Activated CD8-positive, alpha-beta memory T cell treated with anti-CD3 and anti-CD28 coated beads, Interleukin-2, amount 50 U/mL, for 1 hour (primary cell): Measurements from ENCODE around the gene SVIP.
A peak's percentile ranks its signal among the peaks of the same experiment; 100 is the strongest.

Experiments used
- DNase-seq: peaks from one replicate; pipeline ENCODE4 v3.0.0-alpha.2; 2020; ENCODE audit errors: extremely low read depth

SVIP gene, protein sequence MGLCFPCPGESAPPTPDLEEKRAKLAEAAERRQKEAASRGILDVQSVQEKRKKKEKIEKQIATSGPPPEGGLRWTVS

GRCh38 chr11:22829231-22830081 is at the start of gene SVIP:
TSS of gene SVIP (minus strand) at chr11:22829801. CDS start at chr11:22829748, 53 bp downstream.
- DNase-seq = peak; percentile 84

DNA sequence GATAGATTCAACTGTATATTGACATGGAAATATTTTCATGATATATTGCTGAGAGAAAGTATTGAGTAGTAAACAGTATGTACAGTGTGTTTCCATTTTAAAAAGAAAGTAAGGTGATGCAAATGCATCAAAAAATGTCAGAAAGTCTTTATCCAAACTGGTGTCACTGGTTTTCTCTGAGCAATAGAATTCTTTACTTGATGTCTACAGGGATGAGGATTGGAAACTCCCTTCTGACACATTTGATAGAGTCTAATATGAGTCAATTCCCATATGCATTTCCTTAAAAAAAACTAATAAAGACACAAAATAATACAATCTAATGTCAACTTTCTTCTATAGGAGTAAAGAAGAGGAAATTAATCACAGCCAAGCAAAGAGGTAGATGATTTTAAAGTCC is 49.0 kb upstream of the SVIP start:
- DNase-seq = no peak

- DNase-seq = no peak
Measured at GRCh38 chr11:22878039-22878438, 48.4 kb upstream of the SVIP start.

DNA sequence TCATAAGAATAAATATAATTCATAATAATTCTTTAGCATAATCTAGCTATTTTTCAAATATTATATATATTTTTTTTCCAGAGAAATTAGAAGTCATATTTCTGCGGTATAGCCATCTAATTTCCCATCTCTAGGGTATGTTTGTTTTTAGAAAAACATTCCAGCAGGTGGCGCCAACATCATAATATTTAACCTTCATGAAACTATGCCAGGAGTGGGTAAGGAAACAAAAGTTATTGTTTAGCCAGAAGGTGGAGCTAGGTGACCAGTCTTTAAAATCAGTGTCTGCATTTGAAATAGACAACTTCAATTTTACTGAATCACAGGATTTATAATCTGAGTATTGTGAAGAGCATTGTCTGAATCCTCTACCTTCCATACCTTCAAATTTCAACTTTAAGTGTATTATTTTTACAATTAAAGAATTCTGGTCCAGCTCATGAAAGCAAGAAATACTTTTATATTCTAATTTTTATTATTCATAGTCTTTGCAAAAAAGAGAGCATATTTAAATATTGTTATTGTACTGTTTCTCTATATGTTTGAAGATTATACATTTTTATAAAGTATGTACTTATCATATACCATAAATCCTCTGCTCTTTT is 46.4 kb upstream of the SVIP start:
- DNase-seq = peak; percentile 10

GRCh38 chr11:22869325-22869724 is 39.7 kb upstream of the SVIP start:
- DNase-seq = no peak

- DNase-seq = no peak
Measured at GRCh38 chr11:22860241-22860640, 30.6 kb upstream of the SVIP start, which contains the start of gene CCDC179. TSS of gene CCDC179 (minus strand) at chr11:22860474. CDS start at chr11:22860421, 53 bp downstream.

DNA sequence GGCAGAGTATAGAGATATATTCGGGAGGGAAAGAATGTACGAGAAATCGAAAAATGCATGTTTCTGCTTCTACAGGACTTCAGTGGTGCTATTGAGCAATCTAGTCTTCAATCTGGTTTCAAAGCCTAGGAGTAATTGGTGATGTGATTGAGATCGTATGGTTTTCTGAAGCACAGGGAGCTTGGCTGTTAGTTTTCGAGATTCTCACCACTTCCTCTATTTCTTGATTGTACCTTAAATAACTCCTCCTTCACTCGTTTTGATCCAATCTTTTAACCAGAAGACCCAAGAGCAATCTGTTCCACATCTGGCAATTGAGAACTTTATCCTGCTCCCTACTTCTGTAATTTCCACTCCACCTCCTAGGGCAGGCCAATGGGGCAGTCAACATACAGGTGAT is 30.2 kb upstream of the SVIP start:
- no peak for DNase-seq

DNA sequence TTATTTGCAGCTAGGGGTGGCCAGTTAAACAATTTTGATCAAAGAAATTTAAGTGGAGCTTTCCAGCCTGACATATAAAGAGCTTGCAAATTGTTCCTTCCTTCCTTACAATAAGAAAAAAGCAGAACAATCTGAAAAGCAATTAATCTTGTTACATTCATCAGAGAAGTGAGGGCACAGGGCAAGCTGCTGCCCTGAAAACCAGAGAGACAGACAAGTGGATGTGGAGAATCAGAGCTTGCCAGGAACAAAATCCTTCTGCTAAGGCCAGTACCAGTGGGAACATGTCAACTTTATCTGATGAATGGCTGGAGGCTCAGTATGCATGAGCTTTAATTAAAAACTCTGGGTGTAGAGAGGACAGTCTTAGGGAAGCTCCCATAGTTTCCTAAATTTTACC is 21.9 kb upstream of the SVIP start:
- no peak for DNase-seq

GRCh38 chr11:22846726-22847125 is 17.1 kb upstream of the SVIP start:
- no peak for DNase-seq

- DNase-seq = no peak
Measured at GRCh38 chr11:22832315-22833015, 2.9 kb upstream of the SVIP start.

DNA sequence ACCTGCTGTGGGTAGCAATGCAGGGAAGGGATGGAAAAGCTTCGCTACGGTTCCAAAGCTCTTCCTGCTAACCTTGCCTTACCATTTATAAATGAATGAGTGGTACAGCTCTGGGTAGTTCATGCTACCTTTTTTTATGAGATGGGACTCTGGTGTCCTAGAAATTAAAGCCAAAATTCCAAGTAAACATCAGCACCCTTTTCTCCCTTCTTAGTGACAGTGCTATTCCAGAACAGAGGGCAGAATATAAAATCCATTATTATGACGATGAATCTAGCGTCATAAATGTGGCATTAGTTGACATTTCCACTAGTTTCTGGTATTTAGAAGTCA is 447 bp upstream of the SVIP start:
- no peak for DNase-seq

DNA sequence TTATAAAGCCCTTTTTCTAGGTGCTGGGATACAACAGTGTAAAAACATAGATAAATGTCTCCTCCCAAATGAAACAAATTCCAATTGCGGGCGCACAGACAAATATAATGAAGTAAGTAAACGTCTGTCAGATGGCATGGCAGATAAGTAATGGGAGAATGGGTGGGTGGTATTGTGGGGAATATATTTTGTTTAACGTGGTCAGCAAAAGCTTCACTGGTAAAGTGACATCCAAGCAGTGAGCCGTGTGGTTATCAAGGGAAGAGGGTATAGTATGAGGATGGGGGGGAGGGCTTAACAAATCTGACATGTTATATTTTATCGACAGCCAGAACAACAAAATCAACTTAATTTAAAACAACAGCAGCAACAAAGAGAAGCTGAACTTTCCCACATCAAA is 1.2 kb downstream of the SVIP start:
- DNase-seq = no peak

DNA sequence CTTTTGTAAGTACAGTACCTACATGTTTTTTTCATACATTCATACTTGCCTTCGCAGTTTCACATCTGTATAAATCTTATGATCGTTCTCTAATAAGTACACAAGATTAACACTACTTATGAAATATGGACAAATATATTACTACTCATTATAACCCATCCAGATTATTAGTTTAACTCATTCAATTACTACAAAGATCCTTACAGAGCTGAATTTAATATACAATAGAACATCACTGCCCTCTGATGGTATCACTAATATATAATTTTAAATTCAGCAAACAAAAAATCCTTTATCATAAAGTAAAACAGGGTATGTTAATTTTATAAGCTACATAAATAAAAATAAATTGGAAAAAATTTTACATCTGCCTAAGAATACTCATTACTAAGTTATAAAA is 7.4 kb downstream of the SVIP start:
- DNase-seq = no peak

DNA sequence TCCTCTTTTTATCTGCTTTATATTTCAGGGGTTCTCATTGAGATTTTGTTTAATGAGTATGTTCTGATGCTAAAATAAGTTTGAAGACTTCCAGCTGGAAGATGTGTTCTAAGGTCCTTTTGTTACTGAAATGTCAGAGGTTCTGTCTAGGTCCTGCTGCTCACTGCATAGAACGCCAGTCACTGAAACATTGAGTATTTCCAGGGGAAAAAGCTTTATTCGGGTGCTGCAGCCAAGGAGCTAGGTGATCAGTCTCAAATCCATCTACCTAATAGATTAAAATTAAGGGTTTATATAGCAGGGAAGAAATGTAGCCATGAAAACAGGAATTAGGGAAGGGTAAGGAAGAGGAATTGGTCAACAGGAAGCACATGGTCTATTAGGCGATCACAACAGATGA is 19.7 kb downstream of the SVIP start:
- no peak for DNase-seq

- no peak for DNase-seq
Measured at GRCh38 chr11:22808571-22809197, 20.9 kb downstream of the SVIP start.

DNA sequence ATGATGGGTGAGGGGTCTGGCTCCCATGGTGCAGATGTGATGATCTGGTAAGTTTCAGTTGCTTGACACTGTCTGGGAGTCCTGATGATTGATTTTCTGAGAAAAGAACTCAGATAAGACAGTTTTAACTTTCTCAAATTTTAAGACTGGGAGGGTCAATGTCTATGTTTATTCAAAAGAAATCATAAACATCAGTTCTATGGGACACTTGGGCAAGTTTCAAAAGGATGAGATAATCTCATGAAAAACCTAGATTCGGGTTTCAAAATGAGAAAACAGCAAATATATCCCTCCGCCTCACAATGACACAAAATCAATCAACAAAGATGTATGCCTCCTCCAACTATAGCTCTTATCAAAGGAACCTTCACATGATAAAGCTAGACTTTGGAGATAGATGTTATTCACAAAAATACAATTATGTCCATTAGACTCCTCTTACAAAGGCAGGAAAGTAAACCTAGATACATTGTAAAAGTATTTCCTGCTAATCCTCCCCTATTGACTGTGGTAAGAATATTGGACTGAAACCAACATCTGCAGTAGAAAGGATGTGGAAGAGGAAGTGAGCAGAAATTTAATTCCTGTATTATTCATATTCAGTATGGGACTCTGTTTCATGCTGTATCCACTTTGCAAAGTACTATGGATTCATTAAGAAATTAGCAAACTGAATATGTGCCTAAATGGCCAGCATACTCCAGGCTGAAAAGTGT is 21.6 kb downstream of the SVIP start:
- DNase-seq = no peak

GRCh38 chr11:22807391-22807790 is 22.2 kb downstream of the SVIP start:
- DNase-seq = no peak

DNA sequence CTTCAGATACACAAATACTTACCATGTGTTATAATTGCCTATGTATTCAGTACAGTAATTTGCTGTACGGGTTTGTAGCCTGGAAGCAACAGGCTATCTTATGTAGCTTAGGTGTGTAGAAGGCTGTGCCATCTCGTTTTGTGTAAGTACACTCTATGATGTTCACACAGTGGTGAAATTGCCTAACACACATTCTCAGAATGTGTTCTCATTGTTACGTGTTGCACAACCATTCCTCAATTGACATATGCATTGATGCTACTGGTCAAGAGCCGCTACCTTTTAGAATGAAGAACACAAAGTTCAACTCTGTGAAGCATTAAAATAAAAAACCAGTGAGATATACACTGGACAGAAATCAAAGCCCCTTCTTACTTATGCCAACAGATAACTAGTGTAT is 26.7 kb downstream of the SVIP start:
- DNase-seq = no peak

DNA sequence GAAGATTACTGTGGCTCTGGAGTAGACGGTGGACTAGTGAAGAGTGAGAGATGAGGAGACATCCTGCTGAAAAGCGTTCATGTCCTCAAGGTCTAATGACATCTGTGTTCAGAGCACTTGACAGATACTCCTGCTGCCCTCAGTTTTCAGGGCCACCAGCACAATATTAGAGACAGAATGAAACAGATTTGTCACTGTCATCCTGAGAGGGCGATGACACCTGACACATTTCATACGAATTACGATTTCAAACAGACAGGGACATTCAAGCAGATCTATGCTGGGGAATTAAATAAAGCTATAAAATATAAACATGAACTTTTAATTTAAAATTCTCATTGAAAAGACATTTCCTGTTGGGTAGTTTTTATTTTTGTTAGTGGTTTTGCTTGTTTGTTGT is 29.1 kb downstream of the SVIP start:
- DNase-seq = no peak

DNA sequence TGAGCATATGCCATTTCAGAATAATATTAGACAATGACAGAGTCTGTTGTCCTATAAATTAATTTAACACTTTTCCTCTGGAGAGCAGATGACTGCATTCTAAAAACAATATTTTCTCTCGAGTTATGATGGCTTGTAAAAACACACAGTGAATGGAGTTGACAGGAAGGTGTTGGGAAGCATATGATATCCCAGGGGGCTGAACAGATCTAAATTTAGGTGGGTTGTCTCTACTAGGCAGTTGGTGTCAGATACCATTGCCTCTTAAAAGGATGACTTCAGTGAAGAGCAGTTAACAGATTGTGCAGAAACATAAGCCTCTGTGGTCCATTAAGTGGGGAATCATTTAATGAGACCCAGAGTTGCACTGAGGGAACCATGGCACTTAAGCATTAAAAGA is 30.7 kb downstream of the SVIP start:
- no peak for DNase-seq

GRCh38 chr11:22797047-22797446 is 32.6 kb downstream of the SVIP start:
- DNase-seq = no peak

DNA sequence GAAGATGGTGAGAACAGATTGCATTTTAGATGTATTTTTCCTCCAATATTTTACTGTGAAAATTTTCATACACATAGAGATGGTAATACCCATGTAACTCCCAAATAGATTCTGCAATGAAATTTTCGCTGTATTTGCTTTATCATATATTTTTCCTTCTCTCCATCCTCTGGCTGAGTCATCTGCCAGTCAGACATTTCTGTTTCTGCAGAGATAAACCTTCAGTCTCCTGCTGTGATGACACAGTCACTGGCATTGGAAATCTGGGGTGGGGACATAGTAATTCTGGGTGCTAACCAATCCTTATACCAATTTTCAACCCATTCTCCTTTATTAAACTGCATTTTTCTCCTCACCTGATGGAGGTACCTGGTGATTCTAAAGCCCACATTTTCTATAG is 33.7 kb downstream of the SVIP start:
- no peak for DNase-seq
